Right lobe of liver (tissue), 6 donors: ENCODE measurements around the gene PLCB2. TPM values are rescaled to one million over a fixed set of nuclear protein-coding genes. Genes with fewer than 3 reads are reported as not detected.

Experiments used
- ATAC-seq, 4 donors: fragments of 200-7000 bp; cut with Tn5 transposase; one replicate each; pipeline ENCODE4 v1.9.1; 2020; ENCODE audit warnings: mild to moderate bottlenecking in 4 of 4, moderate library complexity in 4 of 4
- DNase-seq, 3 donors: peaks; one replicate each; pipeline ENCODE4 v3.0.0-alpha.2; 2020
- H3K27ac ChIP-seq, 3 donors: fragments of 200-600 bp; one replicate each; pipeline ENCODE4 v1.8.0; 2022
- H3K27me3 ChIP-seq, 2 donors: fragments of 200-600 bp; one replicate each; pipeline ENCODE4 v1.8.0; 2022
- H3K36me3 ChIP-seq, 4 donors: fragments of 200-600 bp; sonication (generic) in 1 of 4; one replicate each; pipeline versions ENCODE4 v1.5.1 to v1.8.0; 2017 to 2022; ENCODE audit warnings: control low read depth in 1 of 4
- H3K4me1 ChIP-seq, 4 donors: fragments of 200-600 bp; sonication (generic) in 1 of 4; one replicate each; pipeline versions ENCODE4 v1.5.1 to v1.8.0; 2017 to 2022; ENCODE audit warnings: control low read depth in 1 of 4
- H3K4me3 ChIP-seq, 3 donors: fragments of 200-600 bp; one replicate each; pipeline ENCODE4 v1.8.0; 2022
- H3K9me3 ChIP-seq, 4 donors: fragments of 200-600 bp; sonication (generic) in 1 of 4; one replicate each; pipeline versions ENCODE4 v1.5.1 to v1.8.0; 2017 to 2022; ENCODE audit warnings: control low read depth in 1 of 4
- CTCF ChIP-seq, 4 donors: fragments of 200-600 bp in 3 of 4; fragments of 450-650 bp in 1 of 4; IDR thresholded peaks; one replicate each; pipeline versions ENCODE4 v1.5.1 to v1.8.0; 2016 to 2022; ENCODE audit warnings: antibody characterized with exemption in 4 of 4, mild to moderate bottlenecking in 2 of 4
- POLR2A ChIP-seq: fragments of 450-650 bp; IDR thresholded peaks from one replicate; pipeline ENCODE4 v1.6.1; 2017; ENCODE audit warnings: antibody characterized with exemption, mild to moderate bottlenecking
- WGBS: methylation state at CpG from one replicate; pipeline ENCODE4 v1.1.6; 2018; ENCODE audit warnings: low coverage, low lambda C conversion rate; ENCODE audit not compliant: insufficient coverage; ENCODE audit errors: missing lambda C conversion rate; 5-methylcytosine and 5-hydroxymethylcytosine counted together
- intact Hi-C, 2 donors: fragments of 100-400 bp; cut with DNase I; formaldehyde crosslinking; loops; one replicate each; pipeline versions ENCODE4 v1.11.2 to v1.14.1; 2022
- total RNA-seq, 6 experiments: library from RNA; depleted of rRNA in 2 of 6; stranded (reverse); fragments of >200 nt in 2 of 6; fragmentation: NEBNext Ultra II Directional in 3 of 6; extraction: Animal tissue kit (Norgen Biotek cat#: 25700) in 3 of 6; gene quantifications; one replicate each; pipeline versions ENCODE4 v1.1.0 to v1.2.4, GENCODE V29; 2016 to 2023
- donor health status: DM: no; HTN: yes; CAD: no.
- donor health status: DM: no; HTN: no; CAD: no.
- donor health status: DM: no; HTN: no; CAD: no.
- donor health status: DM: no; HTN: yes; CAD: no.
- donor health status: DM: no; HTN: yes; CAD: no.

PLCB2 gene
- total RNA-seq, 6 experiments from 2014 or later, result 5.0 to 18.0 (median 7.2) TPM

DNA sequence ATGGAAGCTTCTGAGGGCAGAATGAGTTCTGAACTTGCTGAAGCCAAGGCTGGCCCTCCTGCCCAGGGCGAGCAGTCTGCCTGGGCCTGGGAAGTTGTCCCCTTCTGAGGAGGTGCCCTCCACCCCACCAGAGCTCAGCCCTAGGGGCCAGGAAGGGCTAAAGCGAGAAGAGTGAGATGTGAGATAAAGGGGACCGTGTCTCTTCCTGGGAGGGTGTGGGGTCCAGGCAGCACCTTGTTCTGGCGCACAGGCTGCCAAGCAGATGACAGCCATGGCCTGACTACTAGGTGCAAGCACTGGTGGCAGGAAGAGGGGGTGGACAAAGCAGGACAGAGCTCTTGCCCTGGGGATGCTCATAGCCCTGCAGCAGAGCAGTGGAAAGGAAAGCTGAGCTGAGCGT, 65.1 kb downstream of the PLCB2 start:
- Histone ChIP-seq H3K27ac (no peak overlapping the region), H3K9me3 (no peaks in the 10 kb centered on the region), H3K4me3 (no peak overlapping the region), H3K27me3 (no peaks in the 10 kb centered on the region), H3K36me3 (no peaks in the 10 kb centered on the region), H3K4me1 (peaks cover 0 to 4% (median 0%) of the 10 kb centered on the region in 4 donors)
- DNase-seq (peak in 1 of 3 donors; percentile 2), ATAC-seq (no peak)
- WGBS, result 82% methylated on average over 3 of the region's 5 CpGs
- no peak for TF ChIP-seq CTCF (IDR thresholded peaks at IDR 0.05)
- no peak for TF ChIP-seq POLR2A
- intact Hi-C loops, result no loop called here

DNA sequence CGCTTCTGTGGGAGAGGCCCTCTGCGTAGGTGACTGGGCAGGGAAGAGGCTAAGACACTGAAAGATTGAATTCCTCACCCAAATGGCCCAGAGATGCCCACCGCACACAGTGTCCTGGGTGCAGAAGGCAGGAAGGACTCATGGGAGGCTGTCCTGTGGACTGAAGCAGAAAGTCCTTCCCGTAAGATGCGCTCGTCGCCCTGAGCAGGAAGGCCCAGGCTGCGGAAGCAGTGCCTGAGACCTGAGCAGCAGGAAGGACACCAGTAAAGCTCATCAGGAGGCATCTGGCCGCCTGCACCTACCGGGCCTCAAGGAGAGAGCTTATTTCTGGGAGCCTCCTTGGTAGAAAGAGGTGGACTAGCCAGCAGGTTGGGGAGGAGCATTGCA, 65.5 kb downstream of the PLCB2 start:
- Histone ChIP-seq H3K27me3 (no peaks in the 10 kb centered on the region), H3K9me3 (no peaks in the 10 kb centered on the region), H3K36me3 (no peaks in the 10 kb centered on the region), H3K27ac (no peak overlapping the region), H3K4me3 (no peak overlapping the region), H3K4me1 (peaks cover 0 to 4% (median 0%) of the 10 kb centered on the region in 4 donors)
- no CpG with 5 or more reads among the region's 10 CpGs for WGBS
- no peak for ATAC-seq
- DNase-seq, result no peak
- intact Hi-C loops, result no loop called here
- TF ChIP-seq POLR2A (no peak), CTCF (IDR thresholded peaks at IDR 0.05) (no peak)

GRCh38 chr15:40241269-40242212, 66.2 kb downstream of the PLCB2 start:
- ATAC-seq (no peak), DNase-seq (no peak)
- Histone ChIP-seq H3K36me3 (no peaks in the 10 kb centered on the region), H3K27me3 (no peaks in the 10 kb centered on the region), H3K9me3 (no peaks in the 10 kb centered on the region), H3K27ac (no peak overlapping the region), H3K4me1 (peaks cover 0 to 4% (median 0%) of the 10 kb centered on the region in 4 donors), H3K4me3 (no peak overlapping the region)
- whole genome bisulfite sequencing, result 80% methylated on average over 2 of the region's 14 CpGs
- TF ChIP-seq POLR2A, result no peak
- TF ChIP-seq CTCF (IDR thresholded peaks at IDR 0.05), result no peak
- intact Hi-C loops, result no loop called here

GRCh38 chr15:40240619-40241221, 67.0 kb downstream of the PLCB2 start:
- no peaks in the 10 kb centered on the region for H3K9me3 ChIP-seq
- ATAC-seq (no peak), DNase-seq (no peak)
- H3K4me1 ChIP-seq, result peaks cover 0 to 4% (median 0%) of the 10 kb centered on the region in 4 donors
- no peak overlapping the region for H3K27ac ChIP-seq
- TF ChIP-seq POLR2A, result no peak
- no peak for TF ChIP-seq CTCF (IDR thresholded peaks at IDR 0.05)
- 88% methylated on average over 9 of the region's 10 CpGs for WGBS
- intact Hi-C loops, result no loop called here
- H3K27me3 ChIP-seq, result no peaks in the 10 kb centered on the region
- H3K4me3 ChIP-seq, result no peak overlapping the region
- no peaks in the 10 kb centered on the region for H3K36me3 ChIP-seq
